Lower lobe of right lung (tissue), 2 donors: Measurements from ENCODE around the gene AMD1. TPM values are rescaled to one million over a fixed set of nuclear protein-coding genes. Genes with fewer than 3 reads are reported as not detected.
A peak's percentile ranks its signal among the peaks of the same experiment; 100 is the strongest.
"Not testable (repeated sequence)": the region's sequence is repeated elsewhere in the genome, so short reads cannot be mapped to it uniquely, and the experiment has no call there.

Experiments used
- ATAC-seq, 2 donors: fragments of 200-7000 bp; cut with Tn5 transposase; one replicate each; pipeline ENCODE4 v1.9.1; 2020 to 2022; ENCODE audit warnings: mild to moderate bottlenecking in 2 of 2, moderate library complexity in 2 of 2
- DNase-seq: peaks from one replicate; pipeline ENCODE4 v3.0.0-alpha.2; 2020
- H3K27ac ChIP-seq: fragments of 200-600 bp; one replicate; pipeline ENCODE4 v1.8.0; 2022
- H3K27me3 ChIP-seq: fragments of 200-600 bp; one replicate; pipeline ENCODE4 v1.8.0; 2022; ENCODE audit warnings: low read depth
- H3K36me3 ChIP-seq: fragments of 200-600 bp; one replicate; pipeline ENCODE4 v1.8.0; 2022; ENCODE audit warnings: mild to moderate bottlenecking
- H3K4me1 ChIP-seq: fragments of 200-600 bp; one replicate; pipeline ENCODE4 v1.8.0; 2022
- H3K4me3 ChIP-seq: fragments of 200-600 bp; one replicate; pipeline ENCODE4 v1.8.0; 2022; ENCODE audit warnings: mild to moderate bottlenecking
- H3K9me3 ChIP-seq: fragments of 200-600 bp; one replicate; pipeline ENCODE4 v1.8.0; 2022
- CTCF ChIP-seq: fragments of 200-600 bp; IDR thresholded peaks from one replicate; pipeline ENCODE4 v1.8.0; 2022; ENCODE audit warnings: antibody characterized with exemption, mild to moderate bottlenecking
- intact Hi-C: fragments of 100-400 bp; cut with DNase I; formaldehyde crosslinking; loops from one replicate; pipeline ENCODE4 v1.11.0; 2022
- long read RNA-seq: library from polyadenylated mRNA; unstranded; transcript quantifications from one replicate; pipeline ENCODE4 v2.0.0, GENCODE V29; 2021
- total RNA-seq: library from RNA; stranded (reverse); fragmentation: NEBNext Ultra II Directional; extraction: Animal tissue kit (Norgen Biotek cat#: 25700); gene quantifications from one replicate; pipeline ENCODE4 v1.2.1, GENCODE V29; 2021
- donor health status: DM: no; HTN: yes; CAD: no; lungs with severe emphysema.

Gene AMD1
- total RNA-seq = 65.8 TPM
- long read RNA-seq, transcript AMD1-204 (9 exons, 3,438 nt) = major isoform, 71 of 82 reads
- long read RNA-seq, partial matches to known transcripts = 9 of 82 reads
- long read RNA-seq, other reads (novel, unspliced or antisense) = 2 of 82 reads

DNA sequence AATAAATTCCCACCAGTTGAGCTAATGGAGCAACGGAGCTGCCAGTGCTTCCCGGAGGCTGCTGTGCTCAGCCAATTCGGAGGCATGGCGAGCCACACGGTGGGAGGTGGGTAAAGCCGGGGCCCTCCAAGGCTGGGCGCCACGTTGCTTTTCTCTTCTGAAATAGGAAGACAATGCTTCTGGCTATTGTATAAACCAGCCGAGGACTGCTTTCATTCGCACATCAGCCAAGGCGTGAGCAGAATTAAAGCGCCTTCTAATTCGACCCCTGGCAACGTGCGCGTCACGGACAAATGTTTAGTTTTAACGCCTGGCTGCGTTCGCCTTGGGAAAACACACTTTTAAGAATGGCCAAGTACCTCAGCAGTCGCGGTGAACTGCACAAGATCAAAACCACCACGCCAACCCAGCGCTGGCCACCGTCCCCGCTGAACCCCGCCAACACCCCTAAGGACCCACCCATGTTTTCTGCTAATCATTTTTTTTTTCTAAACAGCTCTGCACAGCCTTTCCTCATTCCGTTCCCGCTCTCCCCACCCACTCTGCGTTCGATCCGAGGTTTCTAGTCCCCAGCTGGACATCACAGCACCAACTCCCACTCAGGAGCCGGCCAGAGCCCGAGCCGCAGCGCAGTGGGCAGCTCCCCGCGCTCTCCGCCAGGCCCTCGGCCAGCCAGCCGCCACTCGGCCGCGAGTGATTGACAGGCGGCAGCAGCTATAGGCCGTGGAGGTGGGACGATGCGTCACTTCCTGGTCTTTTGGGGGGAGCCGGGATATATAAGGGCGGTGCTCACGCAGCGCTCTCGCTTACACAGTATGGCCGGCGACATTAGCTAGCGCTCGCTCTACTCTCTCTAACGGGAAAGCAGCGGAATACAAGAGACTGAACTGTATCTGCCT, at the start of gene AMD1:
TSS of gene AMD1 (plus strand) at position 805 of the 899 bp plus-strand sequence. CDS start 321 bp downstream, outside the sequence.
- ATAC-seq = peak; percentile 91 to 92
- intact Hi-C loops = loop anchor here (10.0 kb wide), 1 partner anchor 49 kb away; no protein-coding TSS in a partner anchor

DNA sequence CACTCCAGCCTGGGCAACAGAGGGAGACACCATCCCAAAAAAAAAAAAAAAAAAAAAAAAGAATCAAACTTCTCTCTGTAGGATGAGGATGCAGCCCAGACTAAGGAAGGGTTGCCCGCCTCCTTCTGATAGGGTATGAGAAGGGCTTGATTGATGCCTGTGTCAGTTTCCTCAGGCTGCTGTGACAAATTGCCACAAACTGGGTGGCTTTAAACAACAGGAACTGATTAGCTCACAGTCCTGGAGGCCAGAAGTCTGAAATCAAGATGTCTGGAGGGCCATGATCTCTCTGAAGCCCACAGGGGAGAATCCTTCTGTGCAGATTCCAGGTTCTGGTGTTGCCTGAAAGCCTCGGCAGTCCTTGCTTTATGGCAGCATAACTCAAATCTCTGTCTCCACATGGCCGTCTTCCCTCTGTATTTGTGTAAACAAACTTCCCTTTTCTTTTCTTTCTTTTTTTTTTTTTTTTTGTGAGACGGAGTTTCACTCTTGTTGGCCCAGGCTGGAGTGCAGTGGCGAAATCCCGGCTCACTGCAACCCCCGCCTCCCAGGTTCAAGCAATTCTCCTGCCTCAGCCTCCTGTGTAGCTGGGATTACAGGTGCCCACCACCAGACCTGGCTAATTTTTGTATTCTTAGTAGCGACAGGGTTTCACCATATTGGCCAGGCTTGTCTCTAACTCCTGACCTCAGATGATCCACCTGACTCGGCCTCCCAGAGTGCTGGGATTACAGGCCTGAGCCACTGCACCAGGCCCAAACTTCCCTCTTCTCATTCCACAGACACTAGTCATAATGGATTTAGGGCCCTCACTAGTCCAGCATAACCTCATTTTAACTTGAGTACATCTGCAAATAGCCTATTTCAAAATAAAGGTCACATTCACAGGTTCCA, 48.1 kb upstream of the AMD1 start:
- peak; percentile 69 for DNase-seq
- H3K9me3 ChIP-seq = no peaks in the 10 kb centered on the region
- H3K27ac ChIP-seq = peak overlapping the region; percentile 76
- H3K27me3 ChIP-seq = no peaks in the 10 kb centered on the region
- no peak overlapping the region for H3K4me3 ChIP-seq
- no peak for TF ChIP-seq CTCF
- intact Hi-C loops = loop anchor here (10.0 kb wide), 1 partner anchor 48 kb away; the partner anchor contains the start of gene AMD1
- peaks cover 27% of the 10 kb centered on the region for H3K4me1 ChIP-seq
- peak; percentile 88 to 93 for ATAC-seq
- no peaks in the 10 kb centered on the region for H3K36me3 ChIP-seq

More for the DNA sequence above, at the start of gene AMD1:
- H3K27ac ChIP-seq = peak within 1 kb of the TSS; percentile 95
- peak; percentile 99 for DNase-seq
- H3K4me3 ChIP-seq = peak within 1 kb of the TSS; percentile 75
- no peaks in the 10 kb centered on the region for H3K27me3 ChIP-seq
- no peaks in the 10 kb centered on the region for H3K36me3 ChIP-seq
- H3K4me1 ChIP-seq = peaks cover 36% of the 10 kb centered on the region
- no peaks in the 10 kb centered on the region for H3K9me3 ChIP-seq
- peak; percentile 7 for TF ChIP-seq CTCF

DNA sequence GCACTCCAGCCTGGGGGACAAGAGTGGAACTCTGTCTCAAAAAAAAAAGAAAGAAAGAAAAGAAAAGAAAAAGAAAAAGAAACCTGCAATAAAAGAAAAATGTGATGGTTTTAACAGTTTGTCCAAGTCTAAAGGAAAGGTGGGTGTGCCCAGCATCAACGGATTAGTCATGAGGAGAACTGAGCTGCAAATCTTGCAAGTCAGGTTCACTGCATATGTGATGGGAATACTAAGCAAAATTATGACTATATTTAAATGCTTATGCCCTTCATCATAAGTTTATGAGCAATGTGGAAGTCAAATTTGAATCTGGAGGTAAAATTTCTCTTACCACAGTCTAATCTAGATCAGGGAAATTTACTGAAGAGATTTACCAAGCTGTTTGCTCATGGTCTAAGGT, 46.2 kb upstream of the AMD1 start:
- DNase-seq (no peak), ATAC-seq (no peak)
- intact Hi-C loops = loop anchor here (10.0 kb wide), 1 partner anchor 46 kb away; the partner anchor contains the start of gene AMD1

DNA sequence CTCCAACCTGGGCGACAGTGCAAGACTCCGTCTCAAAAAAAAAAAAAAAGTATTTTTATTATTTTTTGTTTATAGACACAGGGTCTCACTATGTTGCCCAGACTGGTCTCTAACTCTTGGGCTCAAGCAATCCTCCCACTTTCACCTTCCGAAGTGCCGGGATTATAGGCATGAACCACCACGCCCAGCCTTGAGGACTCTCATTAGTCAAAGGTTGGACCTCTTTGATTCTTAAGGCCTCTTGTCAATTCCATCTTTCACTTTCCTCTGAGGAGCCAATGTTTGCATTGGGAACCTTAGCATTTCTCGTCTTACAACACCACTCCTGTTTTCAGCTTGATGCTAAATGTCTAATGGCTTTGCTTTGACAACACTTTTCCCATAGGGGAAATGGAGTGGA, 43.2 kb upstream of the AMD1 start:
- H3K36me3 ChIP-seq = no peaks in the 10 kb centered on the region
- no peak for TF ChIP-seq CTCF
- no peaks in the 10 kb centered on the region for H3K9me3 ChIP-seq
- DNase-seq (no peak), ATAC-seq (peak; percentile 19 to 56)
- no peak overlapping the region for H3K27ac ChIP-seq
- no peak overlapping the region for H3K4me3 ChIP-seq
- H3K4me1 ChIP-seq = peaks cover 11% of the 10 kb centered on the region
- no peaks in the 10 kb centered on the region for H3K27me3 ChIP-seq
- intact Hi-C loops = no loop called here

More for the DNA sequence above, 46.2 kb upstream of the AMD1 start:
- no peaks in the 10 kb centered on the region for H3K27me3 ChIP-seq
- H3K4me1 ChIP-seq = peaks cover 11% of the 10 kb centered on the region
- no peaks in the 10 kb centered on the region for H3K9me3 ChIP-seq
- no peak overlapping the region for H3K4me3 ChIP-seq
- H3K36me3 ChIP-seq = no peaks in the 10 kb centered on the region
- H3K27ac ChIP-seq = no peak overlapping the region
- no peak for TF ChIP-seq CTCF

DNA sequence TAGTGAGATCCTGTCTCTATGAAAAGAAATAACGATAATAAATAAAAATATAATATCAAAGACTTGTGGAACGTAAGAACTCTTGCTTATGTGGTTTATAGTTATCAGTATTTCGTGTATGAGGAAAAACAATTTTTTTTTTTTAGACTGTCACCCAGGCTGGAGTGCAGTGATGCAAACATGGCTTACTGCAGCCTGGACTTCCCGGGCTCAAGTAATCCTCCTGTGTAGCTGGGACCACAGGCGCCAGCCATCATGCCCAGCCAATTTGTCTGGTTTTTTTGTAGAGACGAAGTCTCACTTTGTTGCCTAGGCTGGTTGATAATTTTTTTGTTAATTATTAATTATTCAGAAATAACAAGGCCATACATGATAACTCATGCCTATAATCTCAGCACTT, 40.8 kb upstream of the AMD1 start:
- intact Hi-C loops = no loop called here
- no peak for TF ChIP-seq CTCF

GRCh38 chr6:110835751-110836150, 38.8 kb upstream of the AMD1 start:
- H3K36me3 ChIP-seq, H3K9me3 ChIP-seq, intact Hi-C loops, H3K27me3 ChIP-seq, DNase-seq, H3K4me1 ChIP-seq, H3K27ac ChIP-seq, ATAC-seq, H3K4me3 ChIP-seq: not testable (repeated sequence)

More for the DNA sequence above, 40.8 kb upstream of the AMD1 start:
- DNase-seq (no peak), ATAC-seq (no peak)
- Histone ChIP-seq H3K36me3 (no peaks in the 10 kb centered on the region), H3K27ac (no peak overlapping the region), H3K4me1 (no peaks in the 10 kb centered on the region), H3K9me3 (no peaks in the 10 kb centered on the region), H3K27me3 (no peaks in the 10 kb centered on the region), H3K4me3 (no peak overlapping the region)
